HL-60 (cell line): ENCODE results near the gene WDR31.
"Not testable (repeated sequence)": the region's sequence is repeated elsewhere in the genome, so short reads cannot be mapped to it uniquely, and the experiment has no call there.

Experiments used
- DNase-seq, 2 experiments: peaks; one replicate each; pipeline ENCODE4 v3.0.0-alpha.2; 2010 to 2020; ENCODE audit warnings: low read depth in 1 of 2, low spot score in 1 of 2
- H3K27ac ChIP-seq: fragments of 250-450 bp; sonication (Bioruptor Pico); replicated peaks from 2 replicates; pipeline ENCODE4 v1.5.1; 2020; ENCODE audit warnings: mild to moderate bottlenecking, moderate library complexity
- H3K27me3 ChIP-seq: fragments of 250-450 bp; sonication (Bioruptor Pico); 2 replicates; pipeline ENCODE4 v1.5.1; 2021; ENCODE audit warnings: mild to moderate bottlenecking, moderate library complexity; ENCODE audit not compliant: insufficient read depth, poor library complexity, severe bottlenecking
- H3K4me3 ChIP-seq: replicated peaks from 2 replicates; pipeline ENCODE4 v1.5.1; 2011; ENCODE audit warnings: mild to moderate bottlenecking, control low read depth, low read length; ENCODE audit not compliant: insufficient read depth
- GABPA ChIP-seq: IDR thresholded peaks from 2 replicates; pipeline ENCODE4 v1.6.1; 2012; ENCODE audit warnings: low read depth
- POLR2AphosphoS5 ChIP-seq: IDR thresholded peaks from 2 replicates; pipeline ENCODE4 v1.6.1; 2012; ENCODE audit warnings: low read depth
- SPI1 ChIP-seq: IDR thresholded peaks from 2 replicates; pipeline ENCODE4 v1.6.1; 2012; ENCODE audit warnings: low read depth, mild to moderate bottlenecking, borderline replicate concordance
- TF ChIP-seq, protein P1 (sequence below): IDR thresholded peaks from one replicate; pipeline ENCODE4 v1.5.1; 2011; ENCODE audit warnings: low read length, control low read depth, inconsistent platforms; ENCODE audit not compliant: insufficient read depth
- TF ChIP-seq, protein P2 (sequence below): IDR thresholded peaks from 2 replicates; pipeline ENCODE4 v1.6.1; 2012; ENCODE audit warnings: low read depth; ENCODE audit not compliant: insufficient replicate concordance

Gene WDR31

DNA sequence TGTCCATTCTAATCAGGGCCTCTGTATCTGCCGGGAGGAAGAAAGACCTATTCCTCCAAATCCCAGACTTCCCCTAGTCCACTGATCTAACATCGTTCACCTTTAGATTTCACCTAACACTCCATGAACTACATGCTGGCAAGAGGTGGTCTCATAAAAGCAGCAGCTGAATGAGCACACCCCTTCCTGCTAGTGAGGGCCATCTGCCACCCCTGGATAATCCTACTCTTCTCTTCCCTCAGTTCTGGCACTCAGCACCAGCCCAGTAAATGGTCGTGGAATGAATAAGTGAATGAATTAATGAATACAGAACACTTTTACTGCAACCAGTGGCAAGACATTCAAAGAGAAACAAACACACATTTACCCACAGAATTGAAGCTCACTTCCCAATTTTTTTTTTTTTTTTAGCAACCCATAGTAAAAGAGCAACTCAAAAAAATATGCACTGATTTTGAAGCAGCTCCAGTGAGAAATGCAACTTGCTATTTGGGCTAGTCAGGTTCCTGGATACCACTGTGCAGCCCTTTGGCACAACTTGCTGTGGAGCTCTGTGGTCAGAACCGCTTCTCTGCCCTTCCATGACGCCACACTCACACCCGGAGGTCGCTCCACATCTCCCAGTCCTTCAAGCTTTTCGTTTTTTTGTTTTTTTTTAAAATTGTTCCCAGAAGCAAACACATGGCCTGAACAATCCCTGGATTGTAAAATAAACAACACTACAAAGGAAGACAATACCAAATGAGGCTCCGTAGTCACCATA is 43.1 kb downstream of the WDR31 start:
- no peaks in the 10 kb centered on the region for H3K27me3 ChIP-seq
- no peak overlapping the region for H3K27ac ChIP-seq
- TF ChIP-seq GABPA: no peak
- no peak for TF ChIP-seq POLR2AphosphoS5
- TF ChIP-seq SPI1: no peak
- TF ChIP-seq, protein P1, sequence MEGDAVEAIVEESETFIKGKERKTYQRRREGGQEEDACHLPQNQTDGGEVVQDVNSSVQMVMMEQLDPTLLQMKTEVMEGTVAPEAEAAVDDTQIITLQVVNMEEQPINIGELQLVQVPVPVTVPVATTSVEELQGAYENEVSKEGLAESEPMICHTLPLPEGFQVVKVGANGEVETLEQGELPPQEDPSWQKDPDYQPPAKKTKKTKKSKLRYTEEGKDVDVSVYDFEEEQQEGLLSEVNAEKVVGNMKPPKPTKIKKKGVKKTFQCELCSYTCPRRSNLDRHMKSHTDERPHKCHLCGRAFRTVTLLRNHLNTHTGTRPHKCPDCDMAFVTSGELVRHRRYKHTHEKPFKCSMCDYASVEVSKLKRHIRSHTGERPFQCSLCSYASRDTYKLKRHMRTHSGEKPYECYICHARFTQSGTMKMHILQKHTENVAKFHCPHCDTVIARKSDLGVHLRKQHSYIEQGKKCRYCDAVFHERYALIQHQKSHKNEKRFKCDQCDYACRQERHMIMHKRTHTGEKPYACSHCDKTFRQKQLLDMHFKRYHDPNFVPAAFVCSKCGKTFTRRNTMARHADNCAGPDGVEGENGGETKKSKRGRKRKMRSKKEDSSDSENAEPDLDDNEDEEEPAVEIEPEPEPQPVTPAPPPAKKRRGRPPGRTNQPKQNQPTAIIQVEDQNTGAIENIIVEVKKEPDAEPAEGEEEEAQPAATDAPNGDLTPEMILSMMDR: no peak
- TF ChIP-seq, protein P2, sequence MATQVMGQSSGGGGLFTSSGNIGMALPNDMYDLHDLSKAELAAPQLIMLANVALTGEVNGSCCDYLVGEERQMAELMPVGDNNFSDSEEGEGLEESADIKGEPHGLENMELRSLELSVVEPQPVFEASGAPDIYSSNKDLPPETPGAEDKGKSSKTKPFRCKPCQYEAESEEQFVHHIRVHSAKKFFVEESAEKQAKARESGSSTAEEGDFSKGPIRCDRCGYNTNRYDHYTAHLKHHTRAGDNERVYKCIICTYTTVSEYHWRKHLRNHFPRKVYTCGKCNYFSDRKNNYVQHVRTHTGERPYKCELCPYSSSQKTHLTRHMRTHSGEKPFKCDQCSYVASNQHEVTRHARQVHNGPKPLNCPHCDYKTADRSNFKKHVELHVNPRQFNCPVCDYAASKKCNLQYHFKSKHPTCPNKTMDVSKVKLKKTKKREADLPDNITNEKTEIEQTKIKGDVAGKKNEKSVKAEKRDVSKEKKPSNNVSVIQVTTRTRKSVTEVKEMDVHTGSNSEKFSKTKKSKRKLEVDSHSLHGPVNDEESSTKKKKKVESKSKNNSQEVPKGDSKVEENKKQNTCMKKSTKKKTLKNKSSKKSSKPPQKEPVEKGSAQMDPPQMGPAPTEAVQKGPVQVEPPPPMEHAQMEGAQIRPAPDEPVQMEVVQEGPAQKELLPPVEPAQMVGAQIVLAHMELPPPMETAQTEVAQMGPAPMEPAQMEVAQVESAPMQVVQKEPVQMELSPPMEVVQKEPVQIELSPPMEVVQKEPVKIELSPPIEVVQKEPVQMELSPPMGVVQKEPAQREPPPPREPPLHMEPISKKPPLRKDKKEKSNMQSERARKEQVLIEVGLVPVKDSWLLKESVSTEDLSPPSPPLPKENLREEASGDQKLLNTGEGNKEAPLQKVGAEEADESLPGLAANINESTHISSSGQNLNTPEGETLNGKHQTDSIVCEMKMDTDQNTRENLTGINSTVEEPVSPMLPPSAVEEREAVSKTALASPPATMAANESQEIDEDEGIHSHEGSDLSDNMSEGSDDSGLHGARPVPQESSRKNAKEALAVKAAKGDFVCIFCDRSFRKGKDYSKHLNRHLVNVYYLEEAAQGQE: no peak
- DNase-seq: no peak
- H3K4me3 ChIP-seq: no peak overlapping the region

DNA sequence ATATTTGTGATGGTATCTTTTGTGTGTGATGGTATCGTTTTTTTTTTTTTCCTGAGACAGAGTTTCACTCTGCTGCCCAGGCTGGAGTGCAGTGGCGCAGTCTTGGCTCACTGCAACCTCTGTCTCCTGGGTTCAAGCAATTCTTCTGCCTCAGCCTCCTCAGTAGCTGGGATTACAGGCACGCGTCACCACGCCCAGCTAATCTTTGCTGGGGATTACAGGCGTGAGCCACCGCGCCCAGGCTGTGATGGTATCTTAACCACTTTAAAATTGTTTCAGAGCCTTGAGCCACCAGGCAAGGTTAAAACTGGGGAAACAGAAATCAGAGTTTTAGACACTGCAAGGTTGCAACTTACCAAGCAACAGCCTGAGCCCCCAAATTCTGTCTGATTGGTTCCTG is 43.8 kb downstream of the WDR31 start:
- not testable (repeated sequence) for H3K27ac ChIP-seq

DNA sequence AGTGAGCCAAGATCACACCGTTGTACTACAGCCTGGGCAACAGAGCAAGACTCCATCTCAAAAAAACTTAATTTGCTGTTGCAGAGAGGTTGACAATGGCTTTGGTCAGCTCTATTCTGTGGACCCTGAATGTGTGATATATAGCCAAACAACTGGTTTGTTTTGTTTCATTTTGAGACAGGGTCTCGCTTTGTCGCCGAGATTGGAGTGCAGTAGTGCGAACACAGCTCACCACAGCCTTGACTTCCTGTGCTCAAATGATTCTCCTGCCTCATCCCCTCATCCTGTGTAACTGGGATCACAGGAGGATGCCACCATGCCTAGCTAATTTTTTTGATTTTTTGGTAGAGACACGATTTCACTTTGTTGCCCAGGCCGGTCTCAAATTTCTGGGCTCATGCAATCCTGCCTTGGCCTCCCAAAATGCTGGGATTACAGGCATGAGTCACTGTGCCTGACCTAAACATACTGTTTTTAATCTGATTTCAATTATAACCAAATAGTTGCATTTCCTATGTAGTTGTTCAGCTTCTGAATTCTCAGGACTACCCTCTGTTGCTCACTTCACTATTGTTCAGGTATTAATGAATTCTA is 46.7 kb downstream of the WDR31 start:
- TF ChIP-seq POLR2AphosphoS5: 0 out of 2 replicates have a peak, but pooled peaks have one; percentile 41
- TF ChIP-seq, protein P2: no peak
- Histone ChIP-seq H3K27ac (no peak overlapping the region), H3K27me3 (no peaks in the 10 kb centered on the region), H3K4me3 (no peak overlapping the region)
- no peak for DNase-seq

More for the DNA sequence above, 43.8 kb downstream of the WDR31 start:
- not testable (repeated sequence) for H3K27me3 ChIP-seq, H3K4me3 ChIP-seq, DNase-seq

DNA sequence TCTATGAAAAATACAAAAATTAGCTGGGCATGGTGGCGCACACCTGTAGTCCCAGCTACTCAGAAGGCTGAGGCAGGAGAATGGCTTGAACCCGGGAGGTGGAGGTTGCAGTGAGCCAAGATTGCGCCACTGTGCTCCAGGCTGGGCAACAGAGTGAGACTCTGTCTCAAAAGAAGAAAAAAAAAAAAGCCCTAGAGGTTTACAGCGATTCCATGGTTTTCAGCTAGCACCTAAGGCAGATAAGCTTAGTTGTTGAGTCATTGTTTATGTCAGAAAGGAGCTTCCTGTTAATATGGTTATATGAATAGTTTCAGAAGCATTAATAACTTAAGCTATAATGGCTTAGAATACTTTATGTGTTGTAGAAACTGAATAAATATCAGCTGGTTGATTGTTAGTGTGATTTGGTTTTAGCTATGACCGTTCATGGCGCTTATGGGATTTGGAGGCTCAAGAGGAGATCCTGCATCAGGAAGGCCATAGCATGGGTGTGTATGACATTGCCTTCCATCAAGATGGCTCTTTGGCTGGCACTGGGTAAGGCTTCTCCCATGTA is 49.9 kb downstream of the WDR31 start:
- H3K27me3 ChIP-seq: no peaks in the 10 kb centered on the region
- H3K27ac ChIP-seq: no peak overlapping the region
- DNase-seq: no peak
- TF ChIP-seq GABPA: no peak
- TF ChIP-seq POLR2AphosphoS5: no peak
- TF ChIP-seq, protein P2: no peak
- TF ChIP-seq SPI1: no peak
- TF ChIP-seq, protein P1: no peak
- no peak overlapping the region for H3K4me3 ChIP-seq
